GM12878 (cell line): Measurements from ENCODE around the gene SLC35A5. TPM values are rescaled to one million over a fixed set of nuclear protein-coding genes. Genes with fewer than 3 reads are reported as not detected.

Source experiments
- ATAC-seq: fragments of 200-7000 bp; cut with Tn5 transposase; 3 replicates; pipeline ENCODE4 v1.9.1; 2020; ENCODE audit warnings: mild to moderate bottlenecking, moderate library complexity
- BruUV-seq: library from RNA; stranded (reverse); fragments of 400-500 nt; replicated peaks from 2 replicates; lab custom pipeline; 2021; lab: Mats Ljungman, UMichigan
- CTCF ChIA-PET: fragments of 300-600 bp; sonication (Branson Sonifier 250); formaldehyde crosslinking; extraction: SDS; loops from one replicate; lab custom pipeline; 2021; ENCODE audit warnings: inconsistent platforms; lab: Yijun Ruan, JAX
- POLR2A ChIA-PET: fragments of 350-600 bp; formaldehyde crosslinking; extraction: SDS; loops from one replicate; lab custom pipeline; 2021; ENCODE audit warnings: inconsistent platforms; lab: Charles Lee
- RAD21 ChIA-PET: fragments of 300-600 bp; sonication (Branson Sonifier 250); formaldehyde crosslinking; loops from one replicate; lab custom pipeline; 2023; ENCODE audit warnings: antibody characterized with exemption; ENCODE audit not compliant: unreplicated experiment; lab: Charles Lee
- SMC1A ChIA-PET: fragments of 300-600 bp; sonication (Branson Sonifier 250); formaldehyde crosslinking; loops from one replicate; lab custom pipeline; 2023; ENCODE audit not compliant: unreplicated experiment, uncharacterized antibody; lab: Charles Lee
- DNase-seq: peaks from one replicate; pipeline ENCODE4 v3.0.0-alpha.2; 2011; ENCODE audit warnings: low read depth, low spot score
- FAIRE-seq: peaks from 3 replicates; lab custom pipeline; 2011; peaks lifted over from hg19 to GRCh38; lab: Jason Lieb, UNC
- H2AFZ ChIP-seq: 2 replicates; pipeline ENCODE4 v1.6.0; 2011; ENCODE audit warnings: low read depth, low read length, control low read depth; ENCODE audit not compliant: control insufficient read depth
- H3K27ac ChIP-seq: 2 replicates; pipeline ENCODE4 v1.5.1; 2011; ENCODE audit warnings: control low read depth; ENCODE audit not compliant: control insufficient read depth, insufficient read depth
- H3K27me3 ChIP-seq, 2 experiments: replicated peaks in 1 of 2; 2 replicates each; pipeline versions ENCODE4 v1.6.0 to v1.6.1; 2011; ENCODE audit warnings: low read length in 1 of 2; ENCODE audit not compliant: control insufficient read depth in 2 of 2, insufficient read depth in 2 of 2
- H3K36me3 ChIP-seq, 2 experiments: 2 replicates each; pipeline ENCODE4 v1.5.1; 2011; ENCODE audit warnings: low read length in 1 of 2; ENCODE audit not compliant: control insufficient read depth in 2 of 2, insufficient read depth in 2 of 2
- H3K4me1 ChIP-seq: 2 replicates; pipeline ENCODE4 v1.6.1; 2011; ENCODE audit warnings: mild to moderate bottlenecking, low read length, moderate library complexity, mixed read lengths; ENCODE audit not compliant: control insufficient read depth, insufficient read depth
- H3K4me2 ChIP-seq: 2 replicates; pipeline ENCODE4 v1.6.0; 2011; ENCODE audit warnings: control low read depth; ENCODE audit not compliant: control insufficient read depth, insufficient read depth
- H3K4me3 ChIP-seq: fragments of 200-600 bp; sonication (generic); 2 replicates; pipeline ENCODE4 v1.5.1; 2016
- H3K79me2 ChIP-seq: 2 replicates; pipeline ENCODE4 v1.6.0; 2011; ENCODE audit warnings: low read length; ENCODE audit not compliant: control insufficient read depth, insufficient read depth
- H3K9ac ChIP-seq: 2 replicates; pipeline ENCODE4 v1.8.0; 2011; ENCODE audit warnings: low read length, control low read depth, mixed read lengths; ENCODE audit not compliant: control insufficient read depth, insufficient read depth
- H3K9me3 ChIP-seq: replicated peaks from 3 replicates; pipeline ENCODE4 v1.5.1; 2011; ENCODE audit warnings: mild to moderate bottlenecking, low read length; ENCODE audit not compliant: control insufficient read depth, insufficient read depth
- H4K20me1 ChIP-seq: 2 replicates; pipeline ENCODE4 v1.6.0; 2011; ENCODE audit not compliant: control insufficient read depth, insufficient read depth
- CHD1 ChIP-seq: IDR thresholded peaks from 2 replicates; pipeline ENCODE4 v1.6.1; 2012; ENCODE audit warnings: low read depth, low read length, improper control_type of control experiment
- CREB1 ChIP-seq: IDR thresholded peaks from 2 replicates; pipeline ENCODE4 v1.6.1; 2012; ENCODE audit warnings: low read depth, mild to moderate bottlenecking, inconsistent platforms
- E2F8 ChIP-seq: fragments of 450-650 bp; IDR thresholded peaks from 2 replicates; pipeline ENCODE4 v1.6.1; 2018; ENCODE audit warnings: mild to moderate bottlenecking, low read depth, moderate library complexity; ENCODE audit not compliant: partially characterized antibody
- GATAD2B ChIP-seq: fragments of 450-650 bp; conservative IDR thresholded peaks from 2 replicates; pipeline ENCODE4 v1.6.1; 2017; ENCODE audit warnings: low read depth, mild to moderate bottlenecking, moderate library complexity
- HCFC1 ChIP-seq: fragments of 150-350 bp; IDR thresholded peaks from 2 replicates; pipeline ENCODE4 v1.6.1; 2014; ENCODE audit warnings: low read length
- IKZF1 ChIP-seq: fragments of 450-650 bp; conservative IDR thresholded peaks from 2 replicates; pipeline ENCODE4 v1.6.1; 2017; ENCODE audit warnings: antibody characterized with exemption, mild to moderate bottlenecking
- JUNB ChIP-seq: IDR thresholded peaks from 2 replicates; pipeline ENCODE4 v1.6.1; 2016; ENCODE audit warnings: antibody characterized with exemption, mild to moderate bottlenecking
- MEF2A ChIP-seq: IDR thresholded peaks from 2 replicates; pipeline ENCODE4 v1.6.1; 2011; ENCODE audit warnings: low read depth, mild to moderate bottlenecking, low read length, moderate library complexity; ENCODE audit not compliant: insufficient read depth
- MTA3 ChIP-seq: IDR thresholded peaks from 2 replicates; pipeline ENCODE4 v1.6.1; 2012; ENCODE audit warnings: low read length, inconsistent platforms, borderline replicate concordance
- PAX8 ChIP-seq: fragments of 450-650 bp; IDR thresholded peaks from 2 replicates; pipeline ENCODE4 v1.6.1; 2017; ENCODE audit warnings: mild to moderate bottlenecking, moderate library complexity
- POLR2AphosphoS5 ChIP-seq: IDR thresholded peaks from 2 replicates; pipeline ENCODE4 v1.6.1; 2011; ENCODE audit warnings: mild to moderate bottlenecking, low read length, inconsistent platforms
- RB1 ChIP-seq: fragments of 450-650 bp; formaldehyde crosslinking; IDR thresholded peaks from 2 replicates; pipeline ENCODE4 v1.6.1; 2017; ENCODE audit warnings: mild to moderate bottlenecking, borderline replicate concordance
- RELA ChIP-seq: fragments of 450-650 bp; IDR thresholded peaks from 2 replicates; pipeline ENCODE4 v1.8.0; 2014; ENCODE audit warnings: borderline replicate concordance; ENCODE audit not compliant: partially characterized antibody
- SMC3 ChIP-seq: IDR thresholded peaks from 2 replicates; pipeline ENCODE4 v1.6.1; 2011; ENCODE audit warnings: low read length, improper control_type of control experiment, borderline replicate concordance
- SPI1 ChIP-seq: IDR thresholded peaks from 2 replicates; pipeline ENCODE4 v1.6.1; 2011; ENCODE audit warnings: low read depth, mild to moderate bottlenecking, low read length, moderate library complexity, borderline replicate concordance; ENCODE audit not compliant: insufficient read depth
- SUZ12 ChIP-seq: fragments of 200-600 bp; sonication (generic); IDR thresholded peaks from one replicate; pipeline ENCODE4 v1.6.1; 2018; ENCODE audit warnings: antibody characterized with exemption, mild to moderate bottlenecking; ENCODE audit not compliant: unreplicated experiment
- YY1 ChIP-seq: IDR thresholded peaks from 2 replicates; pipeline ENCODE4 v1.6.1; 2011; ENCODE audit warnings: low read depth, mild to moderate bottlenecking, low read length
- ZNF24 ChIP-seq: fragments of 450-650 bp; IDR thresholded peaks from 2 replicates; pipeline ENCODE4 v1.6.1; 2017; ENCODE audit warnings: antibody characterized with exemption, mild to moderate bottlenecking
- WGBS: methylation state at CpG from one replicate; pipeline ENCODE4 v1.1.6; 2016; ENCODE audit warnings: low lambda C conversion rate; ENCODE audit not compliant: insufficient replicate concordance, insufficient coverage; ENCODE audit errors: missing lambda C conversion rate; 5-methylcytosine and 5-hydroxymethylcytosine counted together
- in situ Hi-C: fragments of 300-500 bp; cut with MboI; formaldehyde crosslinking; loops from 9 replicates; pipeline ENCODE4 v1.14.3; 2018; ENCODE audit warnings: mixed read lengths
- intact Hi-C: fragments of 100-400 bp; cut with micrococcal nuclease; formaldehyde crosslinking; loops from one replicate; pipeline ENCODE4 v1.14.2; 2022; ENCODE audit not compliant: unreplicated experiment
- polyA plus RNA-seq, 11 experiments: library from polyadenylated mRNA; depleted of rRNA in 4 of 11; unstranded in 6 of 11; stranded (reverse) in 5 of 11; fragments of >200 nt; fragmentation: Nextera tagmentation in 4 of 11; fragmentation: Illumina TruSeq in 1 of 11; extraction: Ambion mirVana in 4 of 11; extraction: Trizol in 1 of 11; gene quantifications; 1 replicate in 1 of 11; 2 replicates in 10 of 11; pipeline versions ENCODE4 v1.2.1 to v1.2.3, GENCODE V29; 2011 to 2016; ENCODE audit warnings: inconsistent platforms in 2 of 11, missing spikeins in 2 of 11, low read depth in 1 of 11
- total RNA-seq, 4 experiments: library from RNA; depleted of rRNA in 3 of 4; stranded (reverse); fragments of >200 nt in 3 of 4; fragmentation: Illumina TruSeq in 1 of 4; extraction: Trizol in 1 of 4; gene quantifications; 2 replicates each; pipeline versions ENCODE4 v1.2.1 to v1.2.3, GENCODE V29; 2013 to 2021

SLC35A5 gene
- total and polyA plus RNA-seq, 10 of the 15 experiments (the other 5 are each of a cell fraction or from before 2014, with no cell fraction given) = 10.9 to 38.1 (median 16.0) TPM

- H4K20me1 ChIP-seq = no peaks in the 10 kb centered on the region
- no peak overlapping the region for H3K4me3 ChIP-seq
- in situ Hi-C loops (no loop called here), intact Hi-C loops (no loop called here)
- no peaks in the 10 kb centered on the region for H3K79me2 ChIP-seq
- H3K27me3 ChIP-seq = no peaks in the 10 kb centered on the region
- BruUV-seq = no TSS peak
- no peak overlapping the region for H2AFZ ChIP-seq
- H3K4me1 ChIP-seq = no peaks in the 10 kb centered on the region
- peaks cover 0 to 7% of the 10 kb centered on the region in 2 experiments; a peak in 1 of 4 replicates for H3K36me3 ChIP-seq
- no peaks in the 10 kb centered on the region for H3K9me3 ChIP-seq
- DNase-seq = no peak
- ATAC-seq = no peak
- no peak overlapping the region for H3K4me2 ChIP-seq
- ChIA-PET SMC1A (no interaction called here), RAD21 (no interaction called here), CTCF (interaction anchor here (1.3 kb wide), 1 partner anchor 9 kb away, joined by 3 read pairs; no protein-coding TSS in a partner anchor), POLR2A (interaction anchor here (0.9 kb wide), 1 partner anchor 289 kb away, joined by 3 read pairs; no protein-coding TSS in a partner anchor)
- H3K27ac ChIP-seq = no peak overlapping the region
- FAIRE-seq = no peak
- no peak for TF ChIP-seq PAX8
- no peak for TF ChIP-seq IKZF1
- no peak for TF ChIP-seq HCFC1
- TF ChIP-seq E2F8 = no peak
- no peak overlapping the region for H3K9ac ChIP-seq
Measured at GRCh38 chr3:112585782-112586181, 23.9 kb downstream of the SLC35A5 start.

- H3K4me3 ChIP-seq = no peak overlapping the region
- peaks cover 0 to 4% of the 10 kb centered on the region in 2 experiments; a peak in 1 of 4 replicates for H3K36me3 ChIP-seq
- no peaks in the 10 kb centered on the region for H3K79me2 ChIP-seq
- DNase-seq = no peak
- H2AFZ ChIP-seq = no peak overlapping the region
- in situ Hi-C loops (no loop called here), intact Hi-C loops (no loop called here)
- BruUV-seq = no TSS peak
- ChIA-PET CTCF (interaction anchor here (0.7 to 1.3 kb wide), 4 partner anchors 11 to 844 kb away, joined by 3 read pairs; no protein-coding TSS in a partner anchor), SMC1A (interaction anchor here (1.1 kb wide), 1 partner anchor 12 kb away, joined by 3 read pairs; no protein-coding TSS in a partner anchor), RAD21 (no interaction called here), POLR2A (no interaction called here)
- no peaks in the 10 kb centered on the region for H3K27me3 ChIP-seq
- no peak overlapping the region for H3K4me2 ChIP-seq
- H4K20me1 ChIP-seq = no peaks in the 10 kb centered on the region
- no peak overlapping the region for H3K27ac ChIP-seq
- no peak for FAIRE-seq
- no peak overlapping the region for H3K9ac ChIP-seq
- no peaks in the 10 kb centered on the region for H3K9me3 ChIP-seq
- WGBS = 52% methylated on average over 1 of the region's 1 CpG
- ATAC-seq = no peak
- H3K4me1 ChIP-seq = no peaks in the 10 kb centered on the region
- TF ChIP-seq MTA3 = no peak
- no peak for TF ChIP-seq CHD1
- TF ChIP-seq SMC3 = no peak
- TF ChIP-seq SPI1 = no peak
- no peak for TF ChIP-seq RELA
- no peak for TF ChIP-seq RB1
- TF ChIP-seq SUZ12 = no peak
- no peak for TF ChIP-seq IKZF1
- TF ChIP-seq POLR2AphosphoS5 = no peak
- no peak for TF ChIP-seq CREB1
- TF ChIP-seq YY1 = no peak
- no peak for TF ChIP-seq MEF2A
- no peak for TF ChIP-seq JUNB
- no peak for TF ChIP-seq GATAD2B
- TF ChIP-seq ZNF24 = no peak
Measured at GRCh38 chr3:112587336-112587735, 25.5 kb downstream of the SLC35A5 start.
